HS-5 (cell line): ENCODE measurements around the gene ARFGAP1.

Experiments
- DNase-seq: peaks from one replicate; pipeline ENCODE4 v3.0.0-alpha.2; 2012; ENCODE audit warnings: low read depth

Gene ARFGAP1

GRCh38 chr20:63272105-63273058 is at the start of gene ARFGAP1:
Gene ARFGAP1, plus strand, starts transcription at chr20:63272813. Its CDS starts 2,768 bp downstream, at chr20:63275581.
- peak; percentile 32 for DNase-seq

- no peak for DNase-seq
These were observed 49.3 kb upstream of the ARFGAP1 start for GRCh38 chr20:63223121-63223825.

- no peak for DNase-seq
These were observed 48.8 kb upstream of the ARFGAP1 start for GRCh38 chr20:63223826-63224207.

GRCh38 chr20:63224412-63225081 is 48.1 kb upstream of the ARFGAP1 start:
- DNase-seq, result no peak

GRCh38 chr20:63225082-63225454 is 47.5 kb upstream of the ARFGAP1 start:
- no peak for DNase-seq

- DNase-seq, result no peak
These were observed 46.3 kb upstream of the ARFGAP1 start for GRCh38 chr20:63226042-63226943.

- no peak for DNase-seq
These were observed 45.4 kb upstream of the ARFGAP1 start for GRCh38 chr20:63227260-63227659.

GRCh38 chr20:63228806-63229205 is 43.8 kb upstream of the ARFGAP1 start:
- no peak for DNase-seq

- DNase-seq, result no peak
These were observed 41.8 kb upstream of the ARFGAP1 start for GRCh38 chr20:63230800-63231268.

GRCh38 chr20:63232235-63233060 is 40.2 kb upstream of the ARFGAP1 start:
- DNase-seq, result peak; percentile 82

- no peak for DNase-seq
These were observed 39.6 kb upstream of the ARFGAP1 start for GRCh38 chr20:63233061-63233344.

- no peak for DNase-seq
These were observed 38.7 kb upstream of the ARFGAP1 start for GRCh38 chr20:63233924-63234323.

GRCh38 chr20:63234693-63235398 is 37.8 kb upstream of the ARFGAP1 start:
- DNase-seq, result no peak

GRCh38 chr20:63235399-63235983 is 37.1 kb upstream of the ARFGAP1 start, which contains the start of gene BIRC7:
Gene BIRC7, plus strand, starts transcription at chr20:63235905. Its CDS starts 192 bp downstream, at chr20:63236097.
- no peak for DNase-seq

- DNase-seq, result no peak
These were observed 36.3 kb upstream of the ARFGAP1 start for GRCh38 chr20:63236116-63236837.

GRCh38 chr20:63238031-63238430 is 34.6 kb upstream of the ARFGAP1 start:
- DNase-seq, result no peak

GRCh38 chr20:63238514-63239125 is 34.0 kb upstream of the ARFGAP1 start:
- no peak for DNase-seq

GRCh38 chr20:63239431-63239830 is 33.2 kb upstream of the ARFGAP1 start:
- DNase-seq, result no peak
